NCI-H2107 (cell line): ENCODE measurements around the gene FYTTD1.

Experiments used
- DNase-seq: peaks from one replicate; lab custom pipeline; 2025; lab: John Stamatoyannopoulos, UW

Gene FYTTD1

DNA sequence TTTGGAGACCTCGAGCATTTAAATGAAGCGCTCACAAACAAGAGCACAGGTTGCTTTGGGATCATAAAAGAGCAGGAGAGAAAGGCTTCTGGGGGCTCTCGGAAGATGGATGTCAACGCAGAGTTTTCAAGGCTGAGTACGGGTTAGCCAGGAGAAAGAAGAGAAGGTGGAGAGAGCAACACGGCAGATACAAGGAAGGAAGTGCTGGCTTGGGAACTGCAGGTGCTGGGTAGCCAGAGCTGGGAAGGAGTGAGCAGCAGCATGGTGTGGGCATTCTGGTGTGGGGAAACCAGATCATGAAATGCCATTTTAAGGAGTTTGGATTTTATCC lies 12.4 kb upstream of the FYTTD1 start:
- no peak for DNase-seq

DNA sequence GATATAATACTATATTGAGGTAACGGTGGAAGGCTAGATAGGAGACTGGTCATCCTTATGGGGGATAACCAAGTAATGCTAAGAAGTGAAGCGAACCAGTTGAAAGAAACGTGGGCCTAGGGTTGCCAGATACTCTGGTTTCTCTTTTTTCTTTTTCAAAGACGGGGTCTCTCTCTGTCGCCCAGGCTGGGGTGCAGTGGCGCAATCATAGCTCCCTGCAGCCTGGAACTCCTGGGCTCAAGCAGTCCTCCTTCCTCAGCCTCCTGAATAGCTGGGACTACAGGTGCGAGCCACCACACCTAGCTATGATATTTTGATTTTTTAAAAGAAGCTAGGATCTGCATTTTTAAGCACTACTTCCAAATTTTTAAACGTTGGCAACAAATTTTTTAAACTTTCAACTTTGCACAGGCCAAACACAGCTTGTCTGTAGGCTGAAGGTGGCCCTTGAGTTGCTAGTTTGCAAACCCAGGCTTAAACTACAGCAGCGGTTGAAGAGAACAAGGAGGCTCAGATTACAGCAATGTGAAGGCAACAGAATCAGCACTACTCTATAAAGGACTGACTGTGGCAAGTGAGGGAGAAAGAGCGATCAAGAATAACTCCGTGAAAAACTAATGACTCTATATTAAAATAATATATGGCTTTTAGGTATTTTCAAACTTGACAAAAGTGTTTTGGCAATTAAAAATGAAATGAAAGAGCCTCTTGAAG lies 11.8 kb upstream of the FYTTD1 start:
- peak; percentile 23 for DNase-seq

DNA sequence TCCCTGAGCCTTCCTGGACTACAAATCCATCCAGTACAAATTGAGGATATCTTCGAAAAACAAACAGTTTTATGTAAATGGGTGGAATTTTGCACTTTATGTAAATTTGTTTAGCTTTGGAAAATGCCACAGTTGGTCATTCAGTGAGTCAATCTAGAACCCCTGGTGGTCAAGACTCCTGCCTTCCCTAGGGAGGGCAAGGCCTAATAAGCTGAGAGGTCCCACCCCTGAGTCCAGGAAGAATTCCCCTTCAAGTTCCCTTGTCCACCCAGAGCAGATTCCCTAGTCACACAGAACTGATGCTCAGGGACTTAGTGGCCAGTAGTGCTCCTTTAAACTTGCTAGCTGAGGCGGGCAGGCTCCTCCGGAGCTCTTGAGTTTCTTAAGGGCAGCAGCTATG lies 6.9 kb upstream of the FYTTD1 start:
- no peak for DNase-seq

DNA sequence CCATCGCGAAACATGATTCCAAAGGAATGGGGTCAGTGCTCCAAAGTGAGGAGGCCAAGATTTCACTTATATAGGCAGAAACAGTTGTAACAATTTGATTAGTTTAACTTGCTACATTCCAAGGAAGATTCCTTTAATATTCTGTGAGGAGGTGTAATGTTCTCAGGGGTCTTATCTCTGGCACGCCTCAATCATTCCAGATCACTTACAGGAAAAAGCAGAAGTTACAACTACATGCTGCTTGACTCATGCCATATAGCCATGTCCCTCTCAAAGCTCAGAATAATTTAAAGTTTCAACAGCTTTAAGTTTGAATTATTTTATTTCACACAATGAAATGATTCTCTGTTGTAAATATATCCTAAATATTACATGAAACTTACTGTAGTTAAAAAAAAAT lies 3.5 kb upstream of the FYTTD1 start:
- no peak for DNase-seq

DNA sequence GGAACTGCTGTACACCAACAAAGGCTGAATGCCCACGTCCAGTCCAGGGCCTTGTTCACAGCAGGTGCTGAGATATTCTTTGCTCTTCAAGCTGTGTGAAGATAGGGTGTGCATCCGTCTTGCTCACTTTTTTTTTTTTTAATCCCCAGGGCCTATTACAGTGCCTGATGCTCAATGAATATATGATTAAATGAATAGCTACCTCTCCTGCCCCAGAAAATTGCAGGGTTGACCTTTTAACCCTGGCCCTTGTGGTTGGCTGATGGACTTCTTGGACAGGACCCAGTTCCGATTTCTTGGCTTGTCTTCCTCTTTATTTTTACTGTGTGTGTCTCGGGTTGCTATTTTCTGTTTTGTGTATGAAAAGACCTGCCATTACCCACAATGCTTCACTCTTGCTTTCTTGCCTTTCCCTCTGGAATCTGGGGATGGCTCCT lies 2.9 kb upstream of the FYTTD1 start:
- no peak for DNase-seq

DNA sequence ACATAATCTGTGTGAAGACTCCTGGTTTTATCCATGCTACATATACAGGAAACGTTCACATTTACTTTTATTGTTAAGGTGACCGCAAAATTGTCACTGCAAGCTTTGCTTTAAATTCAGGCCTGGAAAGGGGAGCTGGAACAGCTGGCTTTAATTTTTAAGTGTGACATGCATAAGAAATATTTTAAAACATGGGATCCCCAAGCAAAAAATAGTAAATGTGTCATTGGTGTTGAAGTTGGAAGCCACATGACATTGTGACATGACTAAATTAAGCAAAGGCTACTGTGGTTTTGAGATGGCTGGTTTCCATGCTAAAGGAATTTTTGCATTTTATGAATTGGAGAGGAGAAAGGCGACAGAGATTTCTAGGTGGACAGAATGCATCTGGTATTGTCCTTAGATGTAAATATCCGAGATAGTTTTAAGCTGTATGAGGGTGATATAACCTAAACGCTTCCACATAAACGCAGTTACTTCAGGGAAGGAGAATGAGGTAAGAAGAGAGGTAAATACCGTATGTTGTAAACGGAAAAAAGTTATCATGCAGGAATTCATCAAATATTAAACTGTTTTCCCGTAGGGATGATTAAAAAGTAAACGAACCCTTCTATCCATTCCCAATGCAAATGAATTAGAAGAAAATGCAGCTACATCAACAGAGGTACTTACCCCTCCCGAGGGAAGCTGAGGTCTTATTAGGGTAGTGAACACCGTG lies 927 bp upstream of the FYTTD1 start:
- DNase-seq: no peak

DNA sequence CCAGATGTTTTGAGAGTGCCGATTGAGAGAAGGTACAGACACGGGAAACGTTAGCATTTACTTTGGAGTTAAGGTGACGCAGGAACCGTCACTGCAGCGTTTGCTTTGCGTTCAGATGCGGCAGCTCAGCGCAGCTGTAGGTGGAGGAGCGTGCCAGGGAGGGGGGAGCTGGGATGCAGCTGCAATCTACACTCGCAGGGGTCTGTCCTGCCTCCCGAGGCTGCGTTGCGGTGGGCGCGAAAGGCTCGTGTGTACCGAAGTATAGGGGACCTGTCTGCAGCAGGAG lies 425 bp upstream of the FYTTD1 start:
- peak; percentile 74 for DNase-seq

DNA sequence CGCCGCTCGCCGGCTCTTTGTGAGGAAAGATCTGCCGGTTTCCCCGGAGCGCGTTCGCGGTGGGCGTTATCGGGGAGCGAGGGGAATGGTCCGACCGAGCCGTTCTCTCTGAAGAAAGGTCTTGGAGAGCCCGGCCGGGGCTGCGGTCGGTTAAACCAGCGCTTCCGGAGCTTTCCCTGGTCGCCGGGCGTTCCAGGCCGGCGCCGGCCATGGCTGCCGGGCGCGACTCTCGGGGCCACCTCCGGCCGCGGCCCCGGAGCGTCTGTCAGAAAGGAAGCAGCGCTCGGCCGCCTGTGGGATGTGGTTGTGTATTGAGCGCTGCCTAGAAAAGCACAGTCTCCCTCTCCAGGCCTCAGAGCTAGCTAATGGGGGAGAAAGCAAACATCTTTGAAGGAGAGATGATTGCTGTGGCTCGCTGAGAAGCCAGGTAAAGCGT lies 731 bp downstream of the FYTTD1 start:
- peak; percentile 66 for DNase-seq

DNA sequence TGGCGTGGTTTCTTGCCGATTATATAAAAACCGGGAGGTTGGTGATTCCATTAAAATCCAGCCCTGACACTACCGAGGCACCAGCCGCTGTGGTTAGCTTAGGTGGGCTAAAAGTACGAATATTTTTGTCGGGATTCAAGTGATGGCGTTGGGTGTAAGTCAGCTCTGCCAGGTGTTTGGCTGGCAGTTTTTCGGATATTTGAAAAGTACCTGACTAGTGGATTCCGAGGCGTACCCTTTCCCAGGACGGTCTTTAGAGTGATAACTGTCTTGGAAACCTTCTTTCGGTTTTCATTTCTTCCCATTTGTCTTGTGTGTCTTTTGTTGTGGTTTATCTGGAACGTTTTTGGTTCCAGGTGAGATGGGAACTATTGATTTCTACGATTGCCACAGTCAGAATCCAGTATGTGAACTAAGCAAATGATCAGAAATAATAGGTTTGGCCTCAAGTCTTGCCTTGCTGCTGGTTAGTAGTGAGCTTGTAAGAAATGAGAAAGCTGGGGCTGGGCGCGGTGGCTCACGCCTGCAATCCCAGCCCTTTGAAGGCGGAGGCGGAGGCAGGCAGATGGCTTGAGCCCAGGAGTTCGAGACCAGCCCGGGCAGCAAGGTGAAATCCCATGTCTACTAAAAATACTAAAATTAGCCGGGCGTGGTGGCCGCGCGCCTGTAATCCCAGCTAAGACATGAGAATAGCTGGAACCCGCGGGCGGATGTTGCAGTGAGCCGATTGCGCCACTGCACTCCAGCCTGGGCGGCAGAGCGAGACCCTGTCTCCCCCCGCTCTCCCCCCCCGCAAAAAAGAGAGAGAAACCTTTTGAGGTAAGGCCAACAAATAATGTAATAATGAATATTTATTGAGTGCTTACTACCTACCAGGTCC lies 1.4 kb downstream of the FYTTD1 start:
- DNase-seq: no peak

DNA sequence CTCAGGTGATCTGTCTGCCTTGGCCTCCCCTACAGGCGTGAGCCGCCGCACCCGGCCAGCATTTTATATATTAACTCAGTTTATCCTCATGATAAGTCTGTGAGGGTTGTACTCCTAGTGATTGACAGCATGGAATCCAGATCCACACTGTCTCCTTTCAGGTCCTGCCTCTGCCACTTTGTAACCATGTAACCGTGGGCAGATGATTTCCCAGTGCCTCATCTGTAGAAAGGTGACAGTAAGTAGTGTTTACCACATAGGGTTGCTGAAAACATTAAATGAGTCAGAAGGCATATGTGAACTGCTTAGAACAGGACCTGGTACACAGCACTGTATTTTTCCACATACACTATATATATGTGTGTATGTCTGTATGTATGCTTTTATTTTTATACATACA lies 2.4 kb downstream of the FYTTD1 start:
- DNase-seq: no peak

DNA sequence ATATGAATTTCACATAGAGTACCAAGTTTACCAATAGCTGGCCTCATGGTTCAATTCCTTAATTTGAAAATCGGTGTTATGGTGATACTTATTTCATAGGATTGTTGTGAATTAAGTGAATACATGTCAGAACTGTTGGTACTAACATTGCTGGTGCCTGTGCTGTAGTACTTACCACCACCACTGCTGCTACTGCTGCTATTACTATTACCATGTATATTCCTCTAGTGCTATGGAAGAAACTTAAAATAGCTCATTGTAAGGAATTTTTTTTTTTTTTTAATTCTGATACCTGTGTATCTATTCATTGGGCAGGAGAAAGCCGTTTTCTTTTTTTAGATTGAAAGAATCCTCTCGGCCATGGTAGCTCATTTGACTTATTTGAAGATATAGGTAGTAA lies 3.6 kb downstream of the FYTTD1 start:
- DNase-seq: no peak

DNA sequence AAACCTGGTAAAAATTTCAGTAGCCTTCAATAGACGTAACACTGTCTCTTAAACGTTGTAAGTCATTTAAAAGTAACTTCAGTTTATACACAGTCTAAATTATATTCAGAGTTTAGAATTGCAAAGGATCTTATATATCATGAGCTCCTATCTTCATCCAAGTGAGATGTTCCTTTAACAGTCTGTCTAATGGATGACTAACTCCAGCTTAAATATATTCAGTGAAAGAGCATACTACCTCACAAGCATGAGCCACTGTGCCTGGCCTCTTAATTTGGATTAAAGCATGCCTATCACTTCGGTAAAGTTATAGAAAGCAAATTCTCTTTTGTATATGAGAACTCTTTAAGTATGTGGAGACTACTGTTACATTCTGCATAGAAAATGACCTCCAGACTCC lies 7.0 kb downstream of the FYTTD1 start:
- no peak for DNase-seq

DNA sequence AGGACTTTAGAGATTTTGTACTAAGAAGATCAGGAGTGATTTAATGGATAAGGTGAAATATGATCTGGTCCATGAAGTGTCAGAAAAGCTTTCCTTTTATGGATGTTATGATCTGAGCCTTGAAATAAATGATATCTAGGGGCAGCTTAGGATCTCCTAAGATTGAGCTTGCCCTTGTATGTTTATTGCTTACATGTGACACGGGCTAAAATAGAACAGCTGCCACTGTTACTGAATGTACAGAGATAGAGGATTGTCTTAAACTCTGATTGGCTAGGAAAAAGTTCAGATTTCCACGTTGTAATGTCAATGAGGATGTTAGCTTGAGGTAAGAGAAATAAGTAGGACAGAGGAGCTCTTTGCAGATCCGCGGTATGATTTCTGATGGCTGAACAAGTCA lies 8.8 kb downstream of the FYTTD1 start:
- DNase-seq: no peak

DNA sequence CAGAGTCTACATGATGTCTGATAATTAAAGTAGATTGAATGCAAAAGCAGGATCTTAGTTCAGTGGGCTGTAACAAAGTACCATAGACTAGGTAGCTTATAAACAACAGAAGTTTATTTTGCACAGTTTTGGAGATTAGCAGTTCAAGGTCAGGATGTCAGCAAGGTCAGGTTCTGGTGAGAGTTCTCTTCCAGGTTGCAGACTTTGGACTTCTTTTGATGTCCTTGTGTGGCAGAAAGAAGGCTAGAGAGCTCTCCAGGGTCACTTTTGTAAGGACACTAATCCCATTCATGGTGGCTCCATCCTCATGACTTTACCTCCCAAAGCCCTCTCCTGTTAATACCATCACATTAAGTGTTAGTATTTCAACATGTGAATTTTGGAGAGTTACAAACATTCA lies 12.1 kb downstream of the FYTTD1 start:
- DNase-seq: no peak

DNA sequence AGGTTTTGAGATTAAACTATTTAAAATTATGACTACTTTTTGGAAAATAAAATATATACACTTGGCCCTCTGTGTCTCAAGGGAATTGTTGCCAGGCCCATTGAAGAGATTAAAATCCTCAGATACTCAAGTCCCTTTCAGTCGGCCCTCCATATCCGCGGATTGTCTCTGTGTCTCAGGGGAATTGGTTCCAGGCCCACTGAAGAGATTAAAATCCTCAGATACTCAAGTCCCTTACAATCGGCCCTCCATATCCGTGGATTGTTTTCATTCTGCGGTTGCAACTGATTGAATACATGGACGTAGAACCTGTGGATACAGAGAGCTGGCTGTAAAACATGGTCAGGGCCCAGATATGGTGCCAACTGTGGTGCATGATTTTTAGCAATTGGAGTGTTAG lies 25.6 kb downstream of the FYTTD1 start:
- no peak for DNase-seq

DNA sequence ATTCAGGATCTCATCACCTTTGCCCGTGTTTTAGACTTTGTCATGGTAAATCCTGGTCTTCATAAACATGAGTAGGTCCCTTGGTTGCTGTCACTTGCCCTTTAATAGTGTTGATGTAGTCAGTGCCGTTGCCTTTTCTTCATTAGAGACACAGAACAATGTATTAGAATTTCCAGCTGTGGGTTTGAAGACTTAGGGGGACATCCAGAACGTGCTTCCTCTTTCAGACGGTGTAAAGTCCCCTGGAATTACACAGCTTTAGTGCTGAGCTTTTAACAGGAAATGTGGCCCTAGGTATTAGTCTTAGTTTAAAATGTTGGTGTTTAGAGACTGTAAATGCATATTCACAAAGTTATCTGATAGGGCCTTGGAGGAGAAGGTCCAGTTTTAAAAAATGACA lies 32.5 kb downstream of the FYTTD1 start:
- DNase-seq: no peak

DNA sequence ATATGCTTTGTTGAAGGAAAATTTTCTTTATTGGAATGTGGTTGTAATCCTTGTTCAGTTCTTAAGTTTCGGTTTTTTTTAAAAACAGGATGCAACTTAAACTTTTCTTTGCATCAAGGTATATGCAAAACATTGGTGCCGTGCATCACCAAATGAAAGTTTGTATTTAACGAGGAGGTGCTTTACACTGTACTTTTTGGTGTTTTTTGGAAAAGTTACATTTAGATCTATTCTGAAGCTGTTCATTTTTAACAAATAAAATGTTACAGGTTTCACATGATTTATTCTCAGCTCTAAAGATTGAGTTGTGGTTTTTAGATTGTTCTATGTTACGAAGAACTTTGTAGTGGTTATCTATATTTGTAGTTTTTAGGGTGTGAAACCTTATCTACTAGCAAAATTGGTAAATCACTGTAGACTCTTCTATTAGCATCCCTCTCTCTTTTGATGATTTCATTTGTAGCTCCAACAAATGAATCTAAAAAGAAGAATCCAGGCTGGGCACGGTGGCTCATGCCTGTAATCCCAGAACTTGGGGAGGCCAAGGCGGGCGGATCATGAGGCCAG lies 34.4 kb downstream of the FYTTD1 start:
- DNase-seq: no peak

DNA sequence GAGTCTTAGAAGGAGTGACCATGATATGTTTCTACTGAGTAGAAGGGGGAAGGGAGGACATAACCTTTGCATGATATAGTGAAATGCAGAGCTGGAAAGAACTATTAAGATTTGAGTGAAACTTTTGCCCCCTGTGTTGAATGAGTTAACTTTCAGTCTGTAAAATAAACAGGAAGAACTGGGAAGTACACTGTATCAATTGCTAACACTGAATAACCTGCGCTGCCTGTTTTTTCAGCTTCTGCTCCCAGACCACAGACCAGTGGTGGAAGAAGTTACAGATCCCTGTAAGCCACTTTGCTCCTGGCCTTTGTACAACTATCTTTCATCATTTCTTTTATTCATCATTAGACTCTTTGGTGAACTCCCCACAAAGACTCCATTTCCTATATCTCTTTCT lies 37.7 kb downstream of the FYTTD1 start:
- DNase-seq: no peak

DNA sequence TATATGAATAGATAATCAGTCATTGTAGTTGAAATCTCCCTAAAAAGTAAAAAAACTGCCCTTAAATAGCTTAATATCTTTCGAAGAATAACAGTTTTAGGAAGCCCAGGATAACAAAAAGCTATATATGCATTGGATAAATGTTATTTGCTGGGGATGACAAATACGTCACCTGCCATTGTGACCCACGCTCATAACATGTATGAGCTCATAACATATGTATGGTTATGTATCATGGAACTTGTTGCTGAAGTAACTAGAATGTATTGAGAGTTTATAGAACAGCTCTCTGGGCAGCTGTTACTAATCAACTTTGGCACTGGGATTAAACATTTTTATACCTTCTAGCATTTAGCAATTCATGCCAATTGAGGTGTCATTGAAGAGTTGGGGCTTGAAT lies 39.6 kb downstream of the FYTTD1 start:
- DNase-seq: no peak

DNA sequence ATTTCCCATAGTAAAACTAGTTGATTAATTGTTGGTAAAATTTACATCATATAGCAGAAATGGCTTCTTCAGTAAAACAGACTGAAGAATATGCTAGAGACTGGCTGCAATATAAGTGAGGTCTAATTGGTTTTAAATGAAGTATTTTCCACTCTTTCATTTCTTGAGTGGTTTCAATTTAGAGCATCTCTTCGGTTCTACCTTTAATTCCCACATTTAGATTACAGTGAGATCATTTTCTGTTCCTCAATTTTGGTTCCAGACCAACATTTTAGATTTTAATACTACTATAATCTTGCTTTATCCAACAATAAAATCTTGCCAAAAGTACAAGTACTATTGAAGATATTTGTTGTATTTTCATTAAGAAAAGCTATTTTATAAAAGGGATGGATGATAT lies 40.4 kb downstream of the FYTTD1 start:
- DNase-seq: no peak

DNA sequence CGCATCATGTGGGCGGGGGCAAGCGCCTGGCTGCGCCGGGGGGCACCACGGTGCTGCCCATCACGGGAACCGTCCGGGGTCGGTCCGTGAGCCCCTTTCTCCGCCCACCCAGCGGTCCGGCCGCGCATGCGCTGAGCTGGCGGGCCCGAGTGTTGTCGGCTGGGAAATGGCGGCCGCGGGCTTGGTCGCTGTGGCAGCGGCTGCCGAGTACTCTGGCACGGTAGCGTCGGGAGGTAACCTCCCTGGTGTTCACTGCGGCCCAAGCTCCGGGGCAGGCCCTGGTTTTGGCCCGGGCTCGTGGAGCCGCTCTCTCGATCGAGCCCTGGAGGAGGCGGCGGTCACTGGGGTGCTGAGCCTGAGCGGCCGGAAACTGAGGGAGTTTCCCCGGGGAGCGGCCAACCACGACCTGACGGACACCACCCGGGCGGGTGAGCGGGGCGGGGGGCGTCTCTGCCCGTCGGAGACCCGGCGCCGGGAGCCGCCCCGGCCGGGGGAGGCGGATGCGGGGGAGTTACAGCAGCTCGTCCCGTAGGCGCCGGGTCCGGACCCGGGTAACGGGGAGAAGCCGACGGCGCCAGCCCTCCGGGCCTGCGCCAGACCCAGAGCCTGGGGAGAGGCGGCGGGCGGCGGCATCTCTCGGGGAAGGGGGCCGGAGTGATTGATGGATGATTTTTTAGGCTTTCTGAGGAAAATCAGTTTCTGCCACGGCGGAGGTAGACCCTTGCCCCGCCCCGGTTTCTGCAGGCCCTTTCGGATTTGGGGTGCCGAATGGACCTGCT lies 41.6 kb downstream of the FYTTD1 start, which contains the start of gene LRCH3:
Gene LRCH3, plus strand, starts transcription at position 142 of the 779 bp plus-strand sequence. Its CDS starts 25 bp downstream, at position 167.
- DNase-seq: peak; percentile 87
